ENCODE measurements around the gene SPACA9.

Gene SPACA9

DNA sequence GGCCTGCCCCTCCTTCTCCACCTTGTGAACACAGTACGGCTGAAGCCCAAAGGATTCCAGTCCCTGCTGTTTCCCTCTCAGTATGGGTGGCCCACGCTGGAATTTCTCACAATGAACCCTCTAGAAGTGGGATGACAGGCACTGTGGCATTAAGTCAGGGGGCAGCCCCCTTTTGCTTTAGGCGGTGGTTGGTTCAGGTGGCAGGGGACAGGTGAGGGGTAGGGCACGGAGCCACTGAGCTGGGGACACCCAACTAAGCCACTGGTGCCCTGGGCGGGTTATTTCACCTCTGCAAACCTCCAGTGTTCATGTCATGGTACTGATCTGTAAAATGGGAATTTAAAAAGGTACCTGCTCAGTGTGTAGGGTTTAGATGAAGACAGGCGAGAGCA, 7.6 kb downstream of the SPACA9 start:
- TF ChIP-seq FOXP2 (optimal IDR thresholded peaks at IDR 0.05; ENCODE audit: borderline replicate concordance, extremely low read depth, extremely low read length, insufficient read depth) = no peak
- TF ChIP-seq, protein P1, sequence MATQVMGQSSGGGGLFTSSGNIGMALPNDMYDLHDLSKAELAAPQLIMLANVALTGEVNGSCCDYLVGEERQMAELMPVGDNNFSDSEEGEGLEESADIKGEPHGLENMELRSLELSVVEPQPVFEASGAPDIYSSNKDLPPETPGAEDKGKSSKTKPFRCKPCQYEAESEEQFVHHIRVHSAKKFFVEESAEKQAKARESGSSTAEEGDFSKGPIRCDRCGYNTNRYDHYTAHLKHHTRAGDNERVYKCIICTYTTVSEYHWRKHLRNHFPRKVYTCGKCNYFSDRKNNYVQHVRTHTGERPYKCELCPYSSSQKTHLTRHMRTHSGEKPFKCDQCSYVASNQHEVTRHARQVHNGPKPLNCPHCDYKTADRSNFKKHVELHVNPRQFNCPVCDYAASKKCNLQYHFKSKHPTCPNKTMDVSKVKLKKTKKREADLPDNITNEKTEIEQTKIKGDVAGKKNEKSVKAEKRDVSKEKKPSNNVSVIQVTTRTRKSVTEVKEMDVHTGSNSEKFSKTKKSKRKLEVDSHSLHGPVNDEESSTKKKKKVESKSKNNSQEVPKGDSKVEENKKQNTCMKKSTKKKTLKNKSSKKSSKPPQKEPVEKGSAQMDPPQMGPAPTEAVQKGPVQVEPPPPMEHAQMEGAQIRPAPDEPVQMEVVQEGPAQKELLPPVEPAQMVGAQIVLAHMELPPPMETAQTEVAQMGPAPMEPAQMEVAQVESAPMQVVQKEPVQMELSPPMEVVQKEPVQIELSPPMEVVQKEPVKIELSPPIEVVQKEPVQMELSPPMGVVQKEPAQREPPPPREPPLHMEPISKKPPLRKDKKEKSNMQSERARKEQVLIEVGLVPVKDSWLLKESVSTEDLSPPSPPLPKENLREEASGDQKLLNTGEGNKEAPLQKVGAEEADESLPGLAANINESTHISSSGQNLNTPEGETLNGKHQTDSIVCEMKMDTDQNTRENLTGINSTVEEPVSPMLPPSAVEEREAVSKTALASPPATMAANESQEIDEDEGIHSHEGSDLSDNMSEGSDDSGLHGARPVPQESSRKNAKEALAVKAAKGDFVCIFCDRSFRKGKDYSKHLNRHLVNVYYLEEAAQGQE (IDR thresholded peaks at IDR 0.05; ENCODE audit: insufficient read depth in 1 of 2, low read depth in 2 of 2, low read length in 2 of 2) = no peak
- no peak for TF ChIP-seq SIN3A (IDR thresholded peaks at IDR 0.05; ENCODE audit: borderline replicate concordance, insufficient read depth, low read length)
- TF ChIP-seq POLR2AphosphoS5 (IDR thresholded peaks at IDR 0.05; ENCODE audit: low read depth, low read length) = no peak
- TF ChIP-seq TAF1 (IDR thresholded peaks at IDR 0.05; ENCODE audit: borderline replicate concordance, insufficient read depth, low read length) = no peak

DNA sequence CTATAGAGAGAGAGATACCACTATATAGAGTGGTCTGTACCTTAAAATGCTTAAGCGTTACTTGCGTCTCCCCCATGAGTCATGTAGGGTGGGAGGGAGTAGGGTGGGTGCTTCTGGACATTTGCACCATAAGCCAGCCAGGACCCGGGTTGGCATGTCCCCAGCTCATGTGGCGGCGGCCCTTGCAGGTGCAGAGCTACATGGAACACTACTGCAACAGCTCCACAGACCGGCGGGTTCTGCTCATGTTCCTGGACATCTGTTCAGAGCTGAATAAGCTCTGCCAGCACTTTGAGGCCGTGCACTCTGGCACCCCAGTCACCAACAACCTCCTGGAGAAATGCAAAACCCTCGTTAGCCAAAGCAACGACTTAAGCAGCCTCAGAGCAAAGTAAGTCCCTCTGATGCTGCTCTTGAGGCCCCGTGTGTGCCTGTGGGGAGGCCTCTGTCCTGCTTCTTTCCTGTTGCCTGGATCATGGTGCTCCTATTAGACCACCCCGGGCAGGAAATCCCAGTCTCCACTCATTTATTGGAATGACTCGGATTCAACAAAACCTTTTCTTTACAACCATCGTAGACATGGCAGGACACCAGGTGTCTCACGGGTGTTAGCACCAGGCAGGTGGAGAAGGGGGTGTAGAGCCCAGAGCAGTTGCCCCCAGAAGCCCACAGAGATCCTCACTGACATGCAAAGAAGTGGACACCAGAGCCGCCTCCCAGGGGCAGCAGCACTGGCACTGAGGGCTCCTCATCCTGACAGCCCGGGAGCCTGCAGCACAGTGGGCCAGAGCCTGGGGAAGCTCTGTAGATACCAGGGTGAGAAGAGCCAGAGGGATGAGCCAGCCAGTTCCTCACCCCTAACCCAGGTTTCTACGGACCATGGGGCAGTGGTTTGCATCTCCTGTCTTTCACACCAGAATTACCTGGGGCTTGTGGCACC, 8.8 kb downstream of the SPACA9 start:
- TF ChIP-seq, protein P1 (IDR thresholded peaks at IDR 0.05; ENCODE audit: insufficient read depth in 1 of 2, low read depth in 2 of 2, low read length in 2 of 2) = no peak
- TF ChIP-seq FOXP2 (optimal IDR thresholded peaks at IDR 0.05; ENCODE audit: borderline replicate concordance, extremely low read depth, extremely low read length, insufficient read depth) = no peak
- no peak for TF ChIP-seq SIN3A (IDR thresholded peaks at IDR 0.05; ENCODE audit: borderline replicate concordance, insufficient read depth, low read length)
- TF ChIP-seq TAF1 (IDR thresholded peaks at IDR 0.05; ENCODE audit: borderline replicate concordance, insufficient read depth, low read length) = no peak
- no peak for TF ChIP-seq POLR2AphosphoS5 (IDR thresholded peaks at IDR 0.05; ENCODE audit: low read depth, low read length)

DNA sequence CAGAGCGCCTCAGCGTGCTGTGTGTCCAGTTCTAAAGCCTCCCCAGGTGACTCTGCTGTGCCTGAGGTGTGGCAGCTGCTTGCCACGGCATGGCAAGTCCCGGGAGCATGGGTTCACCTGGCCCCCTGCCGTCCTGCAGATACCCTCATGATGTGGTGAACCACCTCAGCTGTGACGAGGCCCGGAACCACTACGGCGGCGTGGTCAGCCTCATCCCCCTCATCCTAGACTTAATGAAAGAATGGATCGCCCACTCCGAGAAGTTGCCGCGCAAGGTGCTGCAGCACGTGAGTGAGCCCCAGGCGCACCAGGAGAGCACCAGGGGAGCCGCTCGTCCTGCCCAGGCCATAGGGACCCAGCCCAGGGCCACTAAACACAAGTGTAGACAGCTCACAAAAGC, 9.5 kb downstream of the SPACA9 start:
- TF ChIP-seq, protein P1 (IDR thresholded peaks at IDR 0.05; ENCODE audit: insufficient read depth in 1 of 2, low read depth in 2 of 2, low read length in 2 of 2) = no peak
- TF ChIP-seq FOXP2 (optimal IDR thresholded peaks at IDR 0.05; ENCODE audit: borderline replicate concordance, extremely low read depth, extremely low read length, insufficient read depth) (no peak), TAF1 (IDR thresholded peaks at IDR 0.05; ENCODE audit: borderline replicate concordance, insufficient read depth, low read length) (no peak), POLR2AphosphoS5 (IDR thresholded peaks at IDR 0.05; ENCODE audit: low read depth, low read length) (no peak), SIN3A (IDR thresholded peaks at IDR 0.05; ENCODE audit: borderline replicate concordance, insufficient read depth, low read length) (no peak)

- TF ChIP-seq FOXP2 (optimal IDR thresholded peaks at IDR 0.05; ENCODE audit: borderline replicate concordance, extremely low read depth, extremely low read length, insufficient read depth) (no peak), POLR2AphosphoS5 (IDR thresholded peaks at IDR 0.05; ENCODE audit: low read depth, low read length) (no peak), SIN3A (IDR thresholded peaks at IDR 0.05; ENCODE audit: borderline replicate concordance, insufficient read depth, low read length) (no peak), TAF1 (IDR thresholded peaks at IDR 0.05; ENCODE audit: borderline replicate concordance, insufficient read depth, low read length) (no peak)
- TF ChIP-seq, protein P1 (IDR thresholded peaks at IDR 0.05; ENCODE audit: insufficient read depth in 1 of 2, low read depth in 2 of 2, low read length in 2 of 2) = no peak
Measured at GRCh38 chr9:132892400-132892799, 13.7 kb downstream of the SPACA9 start.
